Stimulated activated CD8-positive, alpha-beta memory T cell treated with anti-CD3 and anti-CD28 coated beads, Interleukin-4, amount 100 ng/mL, for 24 hours (primary cell): ENCODE results near the gene PCDH9.

Experiments used
- DNase-seq: peaks from one replicate; pipeline ENCODE4 v3.0.0-alpha.2; 2020; ENCODE audit warnings: low read depth

PCDH9 gene

DNA sequence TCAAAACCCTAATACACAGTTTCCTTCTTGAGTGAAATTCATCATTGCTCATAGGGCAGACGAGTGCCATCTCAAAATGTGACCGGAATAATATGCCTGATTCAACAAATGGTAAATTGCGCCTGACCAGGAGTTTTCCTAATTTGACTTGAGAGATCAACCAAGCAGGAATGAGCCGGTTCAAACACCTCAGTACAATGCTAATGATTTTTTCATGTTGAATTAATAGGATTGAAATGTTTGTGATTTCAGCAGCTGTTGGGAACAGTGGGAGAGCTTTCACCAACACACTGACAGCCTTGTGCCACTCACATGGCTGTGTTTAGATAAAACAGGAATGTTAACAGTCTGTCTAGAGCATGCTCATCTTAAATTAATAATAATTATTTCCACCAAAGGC is 484.8 kb downstream of the PCDH9 start:
- no peak for DNase-seq

- no peak for DNase-seq
Measured at GRCh38 chr13:66723576-66723975, 506.6 kb downstream of the PCDH9 start.

GRCh38 chr13:66716538-66716937 is 513.6 kb downstream of the PCDH9 start:
- DNase-seq: no peak

DNA sequence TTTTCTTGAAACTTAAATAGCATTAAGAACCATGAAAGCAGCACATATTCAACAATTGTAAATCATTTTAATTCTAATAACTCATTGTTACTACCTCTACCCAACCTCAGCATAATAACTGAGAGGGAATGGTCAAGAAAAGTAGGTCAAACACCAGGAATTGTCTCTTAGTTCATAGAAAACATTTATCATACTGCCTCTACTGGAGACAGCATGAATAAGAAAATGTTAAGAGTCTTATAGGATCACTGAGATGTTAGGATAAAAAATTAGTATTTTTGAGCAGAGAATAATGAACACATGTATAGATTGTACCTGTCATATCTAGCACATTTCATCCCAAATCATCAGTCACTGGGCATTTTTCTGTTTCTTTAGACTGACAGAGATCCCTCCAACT is 515.3 kb downstream of the PCDH9 start:
- no peak for DNase-seq

DNA sequence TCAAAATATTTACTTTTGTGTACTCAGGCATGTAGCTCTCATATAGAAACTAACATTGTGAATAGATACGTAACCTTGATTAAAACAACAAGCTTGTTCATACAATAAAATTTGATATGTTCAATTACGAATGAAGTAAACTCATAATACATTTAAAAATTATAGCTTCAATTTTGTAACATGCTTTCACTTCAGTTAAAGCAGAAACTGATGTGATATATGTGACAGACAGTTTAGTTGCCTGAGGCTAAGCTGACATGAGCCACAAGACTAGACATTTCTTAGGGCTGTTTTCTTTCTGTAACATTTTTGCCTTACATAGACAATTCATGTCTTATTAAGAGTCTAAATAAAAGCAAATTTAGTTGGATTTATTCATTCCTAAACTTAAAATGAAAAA is 526.0 kb downstream of the PCDH9 start:
- no peak for DNase-seq

DNA sequence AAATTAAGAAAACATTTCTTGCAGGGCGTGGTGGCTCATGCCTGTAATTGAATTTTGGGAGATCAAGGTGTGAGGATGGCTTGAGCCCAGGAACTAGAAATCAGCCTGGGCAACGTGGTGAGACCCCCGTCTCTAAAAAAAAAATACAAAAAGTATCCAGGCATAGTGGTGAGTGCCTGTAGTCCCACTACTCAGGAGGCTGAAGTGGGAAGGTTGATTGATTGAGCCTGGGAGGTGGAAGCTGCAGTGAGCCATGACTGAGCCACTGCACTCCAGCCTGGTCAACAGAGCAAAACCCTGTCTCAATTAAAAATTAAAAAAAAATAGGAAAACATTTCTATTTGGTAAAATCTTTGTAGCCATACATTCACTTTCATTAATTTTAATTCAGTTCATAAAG is 526.5 kb downstream of the PCDH9 start:
- DNase-seq: no peak

- no peak for DNase-seq
Measured at GRCh38 chr13:66700117-66700601, 530.0 kb downstream of the PCDH9 start.

DNA sequence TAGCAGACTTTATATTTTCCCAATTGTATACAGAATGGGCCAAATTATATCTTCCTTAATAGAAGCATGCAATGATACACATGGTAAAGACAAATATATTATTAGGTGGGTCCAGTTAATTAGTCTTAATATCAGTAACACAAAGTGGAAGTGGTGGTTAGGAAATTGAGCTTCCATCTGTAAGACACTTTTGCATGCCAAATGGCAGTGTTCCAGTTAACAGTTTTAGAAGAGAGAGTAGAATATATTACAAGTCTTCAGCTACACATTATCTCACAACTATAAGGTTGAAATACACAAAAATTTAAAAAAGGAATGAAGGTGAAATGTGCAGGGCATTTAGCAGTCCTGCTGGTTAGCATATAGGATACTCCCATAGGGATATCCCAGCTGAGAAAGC is 536.5 kb downstream of the PCDH9 start:
- DNase-seq: no peak

GRCh38 chr13:66691149-66691548 is 539.0 kb downstream of the PCDH9 start:
- no peak for DNase-seq

DNA sequence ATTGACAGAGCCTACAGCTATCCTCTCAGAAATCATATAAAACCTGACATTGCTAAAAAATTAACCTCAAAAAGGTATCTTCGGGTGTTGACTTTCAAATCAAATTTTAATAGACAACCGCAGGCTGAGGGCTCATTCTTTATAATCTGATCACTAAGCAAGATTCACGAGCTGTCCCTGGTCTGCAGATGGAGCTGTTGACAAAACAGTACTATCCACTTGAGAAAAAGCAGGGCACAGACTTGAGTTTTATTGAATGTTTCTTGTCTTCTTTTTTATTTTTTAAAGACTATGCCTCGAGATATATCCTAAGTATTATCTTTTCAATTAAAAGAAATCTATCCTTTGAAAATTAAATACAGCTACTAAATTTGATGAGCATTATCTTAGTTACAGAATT is 540.5 kb downstream of the PCDH9 start:
- DNase-seq: no peak

- no peak for DNase-seq
Measured at GRCh38 chr13:66689037-66689619, 541.0 kb downstream of the PCDH9 start.

GRCh38 chr13:66681403-66681802 is 548.7 kb downstream of the PCDH9 start:
- no peak for DNase-seq

- no peak for DNase-seq
Measured at GRCh38 chr13:66680031-66680430, 550.1 kb downstream of the PCDH9 start.

- no peak for DNase-seq
Measured at GRCh38 chr13:66675620-66676019, 554.5 kb downstream of the PCDH9 start.

- no peak for DNase-seq
Measured at GRCh38 chr13:66673401-66673800, 556.7 kb downstream of the PCDH9 start.

DNA sequence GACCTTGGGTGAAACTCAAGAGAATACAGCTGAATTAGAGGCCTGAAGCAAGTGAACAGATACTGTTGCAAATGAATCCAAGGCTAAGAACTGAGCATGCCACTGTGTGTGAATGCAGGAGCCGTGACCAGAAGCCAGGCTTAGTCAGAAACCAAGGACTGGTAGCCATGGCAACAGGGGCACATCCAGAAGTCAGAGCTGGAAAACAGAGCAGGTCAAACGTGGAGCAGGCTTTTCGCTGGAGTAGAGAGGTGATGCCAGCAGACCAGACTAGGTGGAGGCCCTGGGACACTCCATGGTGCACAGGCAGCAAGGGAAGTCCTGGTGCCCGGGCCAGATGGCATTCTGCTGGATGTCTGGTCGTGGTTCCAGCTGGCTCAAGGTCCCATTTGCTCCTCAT is 564.1 kb downstream of the PCDH9 start:
- DNase-seq: no peak

- no peak for DNase-seq
Measured at GRCh38 chr13:66663711-66664110, 566.4 kb downstream of the PCDH9 start.

DNA sequence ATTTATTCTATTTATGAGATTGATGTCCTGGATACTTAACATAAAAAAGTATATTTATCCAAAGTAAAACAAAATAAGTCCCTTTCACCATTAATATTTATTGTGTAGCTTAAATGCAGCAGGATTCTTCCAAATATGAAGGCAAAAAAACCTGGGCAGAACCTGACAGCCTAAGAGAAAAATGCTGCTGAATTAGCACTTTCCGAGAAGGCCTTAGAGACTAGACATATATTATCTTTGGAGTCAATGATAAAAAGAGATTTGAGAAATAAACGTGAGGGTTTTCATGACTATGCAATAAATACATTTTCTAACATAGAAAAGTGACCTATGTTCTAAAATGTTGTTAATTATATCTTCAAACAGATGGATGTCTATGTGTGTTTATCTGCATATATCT is 566.9 kb downstream of the PCDH9 start:
- DNase-seq: no peak

GRCh38 chr13:66661336-66661735 is 568.8 kb downstream of the PCDH9 start:
- no peak for DNase-seq

GRCh38 chr13:66660468-66660813 is 569.7 kb downstream of the PCDH9 start:
- no peak for DNase-seq

DNA sequence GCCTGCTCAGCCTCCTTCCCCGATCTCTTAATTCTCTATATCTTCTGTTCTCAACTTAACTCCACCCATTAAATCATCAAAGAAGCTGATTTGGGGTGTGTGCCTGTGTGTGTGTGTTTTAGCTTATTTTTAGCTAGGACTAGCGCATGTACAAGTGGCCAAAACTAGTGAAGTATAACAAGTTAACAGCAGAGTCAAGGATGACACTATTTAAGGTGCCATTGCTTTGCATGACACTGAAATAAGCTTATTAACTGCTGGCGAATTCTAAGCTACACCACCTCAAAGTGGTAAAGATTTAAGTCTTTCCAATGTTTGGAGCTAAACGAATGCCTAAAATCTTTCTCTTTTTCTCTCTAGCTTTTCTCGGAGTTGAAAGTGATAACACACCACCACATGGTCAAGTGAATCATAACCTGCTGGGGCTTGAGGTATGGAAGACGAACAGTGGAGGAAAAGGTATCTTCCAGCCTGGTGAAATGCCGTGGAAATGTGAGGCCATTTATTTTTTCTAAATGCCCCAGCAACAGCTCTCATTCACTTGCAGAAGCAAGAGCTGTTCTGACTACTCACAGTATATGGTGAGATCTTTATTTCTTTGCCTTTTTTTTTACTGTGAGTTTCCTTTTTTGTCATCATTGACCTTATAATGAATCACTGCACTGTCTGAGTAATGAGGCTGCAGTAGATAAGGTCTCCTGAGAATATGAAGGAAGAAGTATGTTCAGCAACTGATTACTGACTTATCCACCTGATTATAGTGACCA is 570.3 kb downstream of the PCDH9 start:
- no peak for DNase-seq

DNA sequence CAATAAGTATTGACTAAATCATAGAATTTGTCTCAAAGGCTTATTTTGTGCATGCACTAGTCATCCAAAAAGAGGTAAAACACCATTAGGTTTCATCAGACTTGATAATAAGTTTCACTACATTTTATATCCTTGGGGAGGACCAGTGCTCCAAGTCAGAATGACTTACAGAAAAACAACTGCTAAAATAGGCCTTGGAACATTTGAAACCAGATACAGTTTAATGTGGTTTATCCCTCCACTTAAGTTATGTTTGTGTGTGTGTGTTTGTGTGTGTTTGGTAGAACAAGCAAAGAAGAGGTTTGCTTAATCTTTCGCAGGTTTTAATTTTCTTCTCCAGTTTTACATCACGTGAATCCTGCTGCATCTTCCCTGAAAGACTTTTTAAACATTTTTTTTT is 570.9 kb downstream of the PCDH9 start:
- no peak for DNase-seq

DNA sequence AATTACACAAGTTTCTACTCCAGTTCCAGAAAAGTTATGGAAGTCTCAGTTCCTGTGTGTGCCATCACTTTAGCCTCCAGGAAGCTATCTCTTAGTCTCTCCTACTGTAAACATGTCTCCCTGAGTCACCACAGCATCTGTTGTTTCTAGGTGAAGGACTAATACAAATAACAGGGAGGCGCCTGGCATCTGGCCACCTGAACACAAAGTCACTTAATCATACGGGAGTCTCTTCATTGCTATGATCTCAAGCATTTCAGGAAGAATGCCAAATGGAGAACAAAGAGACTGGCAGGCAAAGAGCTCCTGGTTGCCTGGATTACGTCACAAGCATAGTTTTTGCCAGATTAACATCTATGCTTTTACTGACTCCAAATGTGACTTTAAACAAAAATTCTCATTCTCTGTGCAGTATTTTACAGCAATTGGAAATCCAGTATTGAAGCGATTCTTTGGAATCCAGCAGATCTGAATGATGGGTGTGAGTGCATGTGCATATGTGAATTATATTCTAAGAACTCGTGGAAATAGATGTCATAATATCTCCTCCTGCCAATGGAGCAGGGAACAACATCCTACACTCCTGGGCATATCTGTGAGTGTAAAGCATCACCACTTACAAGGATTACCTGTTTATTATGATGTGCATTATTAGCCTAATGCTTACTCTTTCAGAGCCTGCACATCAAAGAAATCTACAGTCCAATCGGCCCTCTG is 572.8 kb downstream of the PCDH9 start:
- no peak for DNase-seq
